ENCODE results near the gene RPL21. TPM values are rescaled to one million over a fixed set of nuclear protein-coding genes. Genes with fewer than 3 reads are reported as not detected.
A peak's percentile ranks its signal among the peaks of the same experiment; 100 is the strongest.

Gene RPL21
- total RNA-seq, 4 donors from 2014 or later, result 398 to 1,284 (median 964) TPM

GRCh38 chr13:27242702-27243101 is 8.7 kb upstream of the RPL21 start:
- TF ChIP-seq POLR2A (IDR thresholded peaks at IDR 0.05) (no peak), CTCF (IDR thresholded peaks at IDR 0.05) (no peak)
- no peak overlapping the region for H3K27ac ChIP-seq
- peaks cover 0 to 9% (median 0%) of the 10 kb centered on the region in 3 donors for H3K4me1 ChIP-seq
- intact Hi-C loops (cut with DNase I), result no loop called here
- H3K27me3 ChIP-seq, result no peaks in the 10 kb centered on the region
- H3K36me3 ChIP-seq, result no peaks in the 10 kb centered on the region
- H3K4me3 ChIP-seq, result no peak overlapping the region
- DNase-seq, result no peak
- no peaks in the 10 kb centered on the region for H3K9me3 ChIP-seq
- WGBS, 2 donors, result 51 to 73% methylated on average over 5 of the region's 5 CpGs

GRCh38 chr13:27245610-27246009 is 5.7 kb upstream of the RPL21 start:
- no peak overlapping the region for H3K4me3 ChIP-seq
- DNase-seq, result no peak
- H3K4me1 ChIP-seq, result peaks cover 0 to 21% (median 5%) of the 10 kb centered on the region in 3 donors
- H3K27ac ChIP-seq, result no peak overlapping the region
- 83 to 86% methylated on average over 6 to 7 of the region's 7 CpGs for WGBS, 2 donors
- H3K27me3 ChIP-seq, result no peaks in the 10 kb centered on the region
- H3K36me3 ChIP-seq, result no peaks in the 10 kb centered on the region
- no peaks in the 10 kb centered on the region for H3K9me3 ChIP-seq
- intact Hi-C loops (cut with DNase I), result no loop called here
- TF ChIP-seq CTCF (IDR thresholded peaks at IDR 0.05) (no peak), POLR2A (IDR thresholded peaks at IDR 0.05) (no peak)

- Histone ChIP-seq H3K4me1 (peaks cover 10 to 50% (median 36%) of the 10 kb centered on the region in 3 donors), H3K9me3 (no peaks in the 10 kb centered on the region), H3K27me3 (no peaks in the 10 kb centered on the region), H3K36me3 (peaks cover 0 to 20% (median 13%) of the 10 kb centered on the region in 3 donors), H3K4me3 (peak overlapping the region; percentile 77 to 97 (median 86)), H3K27ac (peak overlapping the region; percentile 93 to 98 (median 96))
- DNase-seq, result no peak
- TF ChIP-seq CTCF (IDR thresholded peaks at IDR 0.05) (no peak), POLR2A (IDR thresholded peaks at IDR 0.05) (no peak)
- intact Hi-C loops (cut with DNase I), result loop anchor here (10.0 kb wide), 1 partner anchor 76 kb away; the partner anchor contains the start of gene USP12
- 0% methylated on average over 9 of the region's 9 CpGs for WGBS, 2 donors
These were observed 559 bp upstream of the RPL21 start for GRCh38 chr13:27250833-27251165.

- H3K36me3 ChIP-seq, result peaks cover 0 to 36% (median 21%) of the 10 kb centered on the region in 3 donors
- TF ChIP-seq CTCF (IDR thresholded peaks at IDR 0.05) (no peak), POLR2A (IDR thresholded peaks at IDR 0.05) (no peak)
- DNase-seq, result no peak
- H3K4me3 ChIP-seq, result peak overlapping the region; percentile 77 to 97 (median 86)
- peaks cover 10 to 63% (median 36%) of the 10 kb centered on the region in 3 donors for H3K4me1 ChIP-seq
- no peaks in the 10 kb centered on the region for H3K27me3 ChIP-seq
- no peaks in the 10 kb centered on the region for H3K9me3 ChIP-seq
- peak overlapping the region; percentile 93 to 98 (median 96) for H3K27ac ChIP-seq
- intact Hi-C loops (cut with DNase I), result loop anchor here (10.0 kb wide), 1 partner anchor 78 kb away; the partner anchor contains the start of gene USP12
These were observed 1.1 kb downstream of the RPL21 start for GRCh38 chr13:27252467-27252866.

GRCh38 chr13:27257233-27257568 is 5.8 kb downstream of the RPL21 start:
- DNase-seq, result no peak
- Histone ChIP-seq H3K4me1 (peaks cover 10 to 69% (median 30%) of the 10 kb centered on the region in 3 donors), H3K9me3 (no peaks in the 10 kb centered on the region), H3K27ac (no peak overlapping the region), H3K4me3 (no peak overlapping the region), H3K27me3 (no peaks in the 10 kb centered on the region), H3K36me3 (peaks cover 0 to 81% (median 26%) of the 10 kb centered on the region in 3 donors)
- 85 to 87% methylated on average over 3 of the region's 3 CpGs for WGBS, 2 donors
- intact Hi-C loops (cut with DNase I), result loop anchor here (10.0 kb wide), 1 partner anchor 82 kb away; the partner anchor contains the start of gene USP12
- TF ChIP-seq POLR2A (IDR thresholded peaks at IDR 0.05) (no peak), CTCF (IDR thresholded peaks at IDR 0.05) (no peak)
